GM12892 (cell line): ENCODE results near the gene PAX9.

Experiments used
- POLR2A ChIP-seq: IDR thresholded peaks from 2 replicates; pipeline ENCODE4 v1.6.1; 2011; ENCODE audit warnings: low read depth, low read length, control low read depth
- POLR2AphosphoS5 ChIP-seq: IDR thresholded peaks from 2 replicates; pipeline ENCODE4 v1.6.1; 2011; ENCODE audit warnings: low read depth, low read length, control low read depth
- TAF1 ChIP-seq: IDR thresholded peaks from 2 replicates; pipeline ENCODE4 v1.6.1; 2011; ENCODE audit warnings: low read depth, mild to moderate bottlenecking, control low read depth, low read length, borderline replicate concordance

- TF ChIP-seq POLR2AphosphoS5: no peak
- no peak for TF ChIP-seq POLR2A
- no peak for TF ChIP-seq TAF1
These were observed 6.8 kb upstream of the PAX9 start for GRCh38 chr14:36654794-36655381.
